Activated T-helper 9 cell treated with anti-CD3 and anti-CD28 coated beads, Interleukin-2, amount 50 U/mL, for 16 hours (primary cell): Measurements from ENCODE around the gene GNG10.
"Not testable (repeated sequence)": the region's sequence is repeated elsewhere in the genome, so short reads cannot be mapped to it uniquely, and the experiment has no call there.

Source experiments
- DNase-seq: peaks from one replicate; pipeline ENCODE4 v3.0.0-alpha.2; 2020; ENCODE audit warnings: low read depth

Gene GNG10

GRCh38 chr9:111661150-111661801 is at the start of gene GNG10:
Gene GNG10 (plus strand): TSS chr9:111661605. CDS start chr9:111661635, 30 bp downstream.
- peak; percentile 55 for DNase-seq

GRCh38 chr9:111613436-111614040 is 47.9 kb upstream of the GNG10 start:
- DNase-seq, result no peak

- no peak for DNase-seq
Measured at GRCh38 chr9:111615928-111616327, 45.5 kb upstream of the GNG10 start.

GRCh38 chr9:111617349-111617748 is 44.1 kb upstream of the GNG10 start:
- DNase-seq, result not testable (repeated sequence)

- DNase-seq, result no peak
Measured at GRCh38 chr9:111621895-111622480, 39.4 kb upstream of the GNG10 start.

GRCh38 chr9:111622626-111623025 is 38.8 kb upstream of the GNG10 start:
- DNase-seq, result no peak

- no peak for DNase-seq
Measured at GRCh38 chr9:111627260-111627963, 34.0 kb upstream of the GNG10 start.

GRCh38 chr9:111628411-111628810 is 33.0 kb upstream of the GNG10 start:
- no peak for DNase-seq

GRCh38 chr9:111630182-111630963 is 31.0 kb upstream of the GNG10 start:
- DNase-seq, result no peak

- DNase-seq, result no peak
Measured at GRCh38 chr9:111630964-111631213, 30.5 kb upstream of the GNG10 start.

- peak; percentile 95 for DNase-seq
Measured at GRCh38 chr9:111631214-111631971, 30.0 kb upstream of the GNG10 start, which contains the start of gene DNAJC25. Gene DNAJC25 (plus strand): TSS chr9:111631334. CDS start chr9:111631408, 74 bp downstream.

GRCh38 chr9:111632060-111632459 is 29.3 kb upstream of the GNG10 start:
- no peak for DNase-seq

GRCh38 chr9:111632695-111633388 is 28.6 kb upstream of the GNG10 start:
- no peak for DNase-seq

GRCh38 chr9:111633389-111633736 is 28.0 kb upstream of the GNG10 start:
- no peak for DNase-seq

- DNase-seq, result no peak
Measured at GRCh38 chr9:111634860-111635259, 26.5 kb upstream of the GNG10 start.

GRCh38 chr9:111637421-111637950 is 23.9 kb upstream of the GNG10 start:
- DNase-seq, result no peak

- no peak for DNase-seq
Measured at GRCh38 chr9:111644195-111644772, 17.1 kb upstream of the GNG10 start.

GRCh38 chr9:111645806-111646205 is 15.6 kb upstream of the GNG10 start:
- DNase-seq, result no peak

- no peak for DNase-seq
Measured at GRCh38 chr9:111646417-111646816, 15.0 kb upstream of the GNG10 start.

- DNase-seq, result no peak
Measured at GRCh38 chr9:111648066-111648465, 13.3 kb upstream of the GNG10 start.
